AG20443 (cell line): ENCODE data around the gene TCEAL5.
"Not testable (repeated sequence)": the region's sequence is repeated elsewhere in the genome, so short reads cannot be mapped to it uniquely, and the experiment has no call there.

Experiments used
- DNase-seq: peaks from one replicate; pipeline ENCODE4 v3.0.0; 2012; ENCODE audit warnings: low spot score, mixed read lengths

Gene TCEAL5

GRCh38 chrX:103234869-103235268 lies 41.7 kb downstream of the TCEAL5 start:
- DNase-seq, result no peak

- DNase-seq, result no peak
Observed at GRCh38 chrX:103233263-103233662, 43.3 kb downstream of the TCEAL5 start.

- not testable (repeated sequence) for DNase-seq
Observed at GRCh38 chrX:103225918-103226317, 50.6 kb downstream of the TCEAL5 start.
